ENCODE measurements around the gene GJD3. TPM values are rescaled to one million over a fixed set of nuclear protein-coding genes. Genes with fewer than 3 reads are reported as not detected.

The GJD3 gene
- polyA plus RNA-seq, 3 donors: not detected

DNA sequence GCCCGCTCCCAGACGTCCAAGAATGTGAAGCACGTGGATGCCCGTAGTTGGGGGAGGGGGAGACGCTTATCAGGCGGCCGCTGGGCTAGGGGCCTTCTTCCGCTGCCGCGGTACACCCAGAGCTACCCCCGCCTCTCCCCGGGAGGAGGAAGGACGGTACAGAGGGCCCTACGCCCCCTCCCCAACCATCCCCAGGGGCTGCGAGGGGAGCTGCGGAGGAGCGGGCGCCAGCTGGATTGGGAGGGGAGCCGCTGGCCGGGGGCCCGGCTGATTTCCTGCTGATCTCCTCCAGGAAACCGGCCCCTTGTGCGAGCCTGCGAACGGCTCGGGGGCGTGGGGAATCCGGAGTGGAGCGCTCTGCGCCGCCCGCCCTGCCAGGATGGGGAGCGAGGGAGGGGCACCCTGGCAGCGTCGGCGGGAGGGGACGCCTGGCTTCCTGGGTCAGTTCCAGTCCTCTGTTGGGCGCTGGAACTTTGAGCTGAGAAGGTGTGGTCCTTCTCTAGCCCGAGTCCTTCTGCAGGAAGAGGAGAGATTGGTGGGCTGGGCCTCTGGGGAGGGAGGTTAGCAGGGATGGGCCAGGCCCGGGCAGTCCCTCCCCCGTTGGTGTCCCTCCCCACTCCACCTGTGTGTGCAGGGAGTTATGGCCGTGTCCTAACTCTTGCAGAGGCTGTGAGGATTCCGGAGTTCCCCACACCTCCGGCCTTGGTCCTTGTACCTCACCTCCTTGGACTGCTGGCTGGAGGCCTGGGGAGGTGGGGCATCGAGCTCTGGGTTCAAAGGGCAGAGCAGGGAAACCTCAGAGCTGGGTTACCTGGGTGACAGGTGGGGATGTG lies 19.2 kb downstream of the GJD3 start:
- whole genome bisulfite sequencing (ENCODE audit: insufficient coverage): 2% methylated on average over 22 of the region's 45 CpGs
- Histone ChIP-seq H3K36me3 (replicated peaks in 1 of 2; ENCODE audit: control insufficient read depth in 1 of 2, insufficient read depth in 2 of 2, low read length in 2 of 2) (peaks cover 26 to 50% of the 10 kb centered on the region in 2 donors), H2AFZ (ENCODE audit: insufficient read depth, low read depth, low read length, poor library complexity, severe bottlenecking) (no peak overlapping the region), H3K9ac (ENCODE audit: insufficient read depth, low read length, poor library complexity, severe bottlenecking) (peak overlapping the region; percentile 95), H3K27me3 (ENCODE audit: control insufficient read depth in 2 of 2, insufficient read depth in 2 of 2, low read length in 2 of 2) (no peaks in the 10 kb centered on the region), H3K4me3 (replicated peaks in 1 of 3; ENCODE audit: low read depth in 2 of 3, low read length in 3 of 3) (peak overlapping the region; percentile 66 to 99 (median 90)), H3K4me2 (replicated peaks; ENCODE audit: extremely low read depth, low read length, poor library complexity, severe bottlenecking) (peak overlapping the region; percentile 90), H3K9me3 (replicated peaks in 1 of 2; ENCODE audit: control insufficient read depth in 1 of 2, insufficient read depth in 1 of 2, low read length in 2 of 2) (no peaks in the 10 kb centered on the region), H4K20me1 (ENCODE audit: insufficient read depth, low read length) (peaks cover 96% of the 10 kb centered on the region), H3K27ac (ENCODE audit: low read depth in 1 of 2, low read length in 2 of 2) (peak overlapping the region in 1 of 2 donors; percentile 97), H3K4me1 (ENCODE audit: control insufficient read depth in 1 of 2, insufficient read depth in 2 of 2, low read length in 2 of 2) (peaks cover 62 to 72% of the 10 kb centered on the region in 2 donors), H3K79me2 (ENCODE audit: insufficient read depth, low read length) (peaks cover 97% of the 10 kb centered on the region)
- peak overlapping the region in 5 of 7 donors; percentile 42 to 97 (median 83) for H3K27ac Mint-ChIP-seq
- TF ChIP-seq, protein P1, sequence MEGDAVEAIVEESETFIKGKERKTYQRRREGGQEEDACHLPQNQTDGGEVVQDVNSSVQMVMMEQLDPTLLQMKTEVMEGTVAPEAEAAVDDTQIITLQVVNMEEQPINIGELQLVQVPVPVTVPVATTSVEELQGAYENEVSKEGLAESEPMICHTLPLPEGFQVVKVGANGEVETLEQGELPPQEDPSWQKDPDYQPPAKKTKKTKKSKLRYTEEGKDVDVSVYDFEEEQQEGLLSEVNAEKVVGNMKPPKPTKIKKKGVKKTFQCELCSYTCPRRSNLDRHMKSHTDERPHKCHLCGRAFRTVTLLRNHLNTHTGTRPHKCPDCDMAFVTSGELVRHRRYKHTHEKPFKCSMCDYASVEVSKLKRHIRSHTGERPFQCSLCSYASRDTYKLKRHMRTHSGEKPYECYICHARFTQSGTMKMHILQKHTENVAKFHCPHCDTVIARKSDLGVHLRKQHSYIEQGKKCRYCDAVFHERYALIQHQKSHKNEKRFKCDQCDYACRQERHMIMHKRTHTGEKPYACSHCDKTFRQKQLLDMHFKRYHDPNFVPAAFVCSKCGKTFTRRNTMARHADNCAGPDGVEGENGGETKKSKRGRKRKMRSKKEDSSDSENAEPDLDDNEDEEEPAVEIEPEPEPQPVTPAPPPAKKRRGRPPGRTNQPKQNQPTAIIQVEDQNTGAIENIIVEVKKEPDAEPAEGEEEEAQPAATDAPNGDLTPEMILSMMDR (IDR thresholded peaks at IDR 0.05): no peak
- H3K4me3 Mint-ChIP-seq: peak overlapping the region; percentile 95 to 99
- no peak for DNase-seq
- peaks cover 67% of the 10 kb centered on the region for H3K4me1 Mint-ChIP-seq
- intact Hi-C loops (cut with micrococcal nuclease): no loop called here
- peaks cover 0 to 2% (median 0%) of the 10 kb centered on the region in 7 donors for H3K9me3 Mint-ChIP-seq
- H3K36me3 Mint-ChIP-seq: peaks cover 52 to 69% of the 10 kb centered on the region in 2 donors
- H3K27me3 Mint-ChIP-seq (ENCODE audit: low read depth in 3 of 3): peaks cover 2 to 6% (median 4%) of the 10 kb centered on the region in 3 donors

GRCh38 chr17:40344421-40345160 lies 19.9 kb downstream of the GJD3 start:
- Histone ChIP-seq H3K4me1 (ENCODE audit: control insufficient read depth in 1 of 2, insufficient read depth in 2 of 2, low read length in 2 of 2) (peaks cover 70 to 80% of the 10 kb centered on the region in 2 donors), H3K27me3 (ENCODE audit: control insufficient read depth in 2 of 2, insufficient read depth in 2 of 2, low read length in 2 of 2) (no peaks in the 10 kb centered on the region), H3K79me2 (ENCODE audit: insufficient read depth, low read length) (peaks cover 97% of the 10 kb centered on the region), H2AFZ (ENCODE audit: insufficient read depth, low read depth, low read length, poor library complexity, severe bottlenecking) (no peak overlapping the region), H3K9me3 (replicated peaks in 1 of 2; ENCODE audit: control insufficient read depth in 1 of 2, insufficient read depth in 1 of 2, low read length in 2 of 2) (no peaks in the 10 kb centered on the region), H3K36me3 (replicated peaks in 1 of 2; ENCODE audit: control insufficient read depth in 1 of 2, insufficient read depth in 2 of 2, low read length in 2 of 2) (peaks cover 24 to 50% of the 10 kb centered on the region in 2 donors), H3K4me2 (replicated peaks; ENCODE audit: extremely low read depth, low read length, poor library complexity, severe bottlenecking) (peak overlapping the region; percentile 90), H4K20me1 (ENCODE audit: insufficient read depth, low read length) (peaks cover 96% of the 10 kb centered on the region), H3K9ac (ENCODE audit: insufficient read depth, low read length, poor library complexity, severe bottlenecking) (peak overlapping the region; percentile 95), H3K27ac (ENCODE audit: low read depth in 1 of 2, low read length in 2 of 2) (peak overlapping the region; percentile 94 to 97), H3K4me3 (replicated peaks in 1 of 3; ENCODE audit: low read depth in 2 of 3, low read length in 3 of 3) (peak overlapping the region; percentile 66 to 99 (median 90))
- H3K4me1 Mint-ChIP-seq: peaks cover 68% of the 10 kb centered on the region
- H3K4me3 Mint-ChIP-seq: peak overlapping the region; percentile 95 to 99
- H3K9me3 Mint-ChIP-seq: peaks cover 0 to 3% (median 0%) of the 10 kb centered on the region in 7 donors
- intact Hi-C loops (cut with micrococcal nuclease): loop anchor here in 1 of 2 donors (5.0 kb wide), 1 partner anchor 37 kb away; the partner anchor contains the start of gene RARA
- H3K27ac Mint-ChIP-seq: peak overlapping the region in 6 of 7 donors; percentile 60 to 97 (median 79)
- WGBS (ENCODE audit: insufficient coverage): 25% methylated on average over 4 of the region's 7 CpGs
- peaks cover 2 to 6% (median 4%) of the 10 kb centered on the region in 3 donors for H3K27me3 Mint-ChIP-seq (ENCODE audit: low read depth in 3 of 3)
- peak in 2 of 3 donors; percentile 53 to 72 for DNase-seq
- TF ChIP-seq, protein P1 (IDR thresholded peaks at IDR 0.05): no peak
- peaks cover 52 to 69% of the 10 kb centered on the region in 2 donors for H3K36me3 Mint-ChIP-seq

Measured in CD14-positive monocyte (primary cell).